ENCODE data around the gene MRPL28. TPM values are rescaled to one million over a fixed set of nuclear protein-coding genes. Genes with fewer than 3 reads are reported as not detected.
A peak's percentile ranks its signal among the peaks of the same experiment; 100 is the strongest.
"Not testable (repeated sequence)": the region's sequence is repeated elsewhere in the genome, so short reads cannot be mapped to it uniquely, and the experiment has no call there.

Gene MRPL28
- 36.8 TPM for total RNA-seq (ENCODE audit: insufficient read depth, low replicate concordance)

GRCh38 chr16:370443-370842 is at the start of gene MRPL28:
TSS of gene MRPL28 (minus strand) at chr16:370538. CDS start at chr16:370218, 320 bp downstream.
- peak; percentile 97 for DNase-seq (ENCODE audit: low spot score)

DNA sequence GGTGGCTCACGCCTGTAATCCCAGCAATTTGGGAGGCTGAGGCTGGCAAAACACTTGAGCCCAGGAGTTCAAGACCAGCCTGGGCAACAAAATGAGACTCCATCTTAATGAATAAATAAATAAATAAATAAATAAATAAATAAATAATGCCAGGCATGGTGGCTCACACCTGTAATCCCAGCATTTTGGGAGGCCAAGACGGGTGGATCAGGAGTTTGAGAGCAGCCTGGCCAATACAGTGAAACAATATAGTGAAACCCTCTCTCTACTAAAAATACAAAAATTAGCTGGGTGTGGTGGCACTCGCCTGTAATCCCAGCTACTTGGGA is 44.8 kb upstream of the MRPL28 start:
- DNase-seq (ENCODE audit: low spot score) = not testable (repeated sequence)

- no peak for DNase-seq (ENCODE audit: low spot score)
Observed at GRCh38 chr16:414395-415169, 44.2 kb upstream of the MRPL28 start.

- no peak for DNase-seq (ENCODE audit: low spot score)
Observed at GRCh38 chr16:411576-412265, 41.4 kb upstream of the MRPL28 start.

- DNase-seq (ENCODE audit: low spot score) = no peak
Observed at GRCh38 chr16:410516-411178, 40.3 kb upstream of the MRPL28 start.

GRCh38 chr16:407253-407652 is 36.9 kb upstream of the MRPL28 start:
- no peak for DNase-seq (ENCODE audit: low spot score)

- no peak for DNase-seq (ENCODE audit: low spot score)
Observed at GRCh38 chr16:405548-406506, 35.5 kb upstream of the MRPL28 start.

DNA sequence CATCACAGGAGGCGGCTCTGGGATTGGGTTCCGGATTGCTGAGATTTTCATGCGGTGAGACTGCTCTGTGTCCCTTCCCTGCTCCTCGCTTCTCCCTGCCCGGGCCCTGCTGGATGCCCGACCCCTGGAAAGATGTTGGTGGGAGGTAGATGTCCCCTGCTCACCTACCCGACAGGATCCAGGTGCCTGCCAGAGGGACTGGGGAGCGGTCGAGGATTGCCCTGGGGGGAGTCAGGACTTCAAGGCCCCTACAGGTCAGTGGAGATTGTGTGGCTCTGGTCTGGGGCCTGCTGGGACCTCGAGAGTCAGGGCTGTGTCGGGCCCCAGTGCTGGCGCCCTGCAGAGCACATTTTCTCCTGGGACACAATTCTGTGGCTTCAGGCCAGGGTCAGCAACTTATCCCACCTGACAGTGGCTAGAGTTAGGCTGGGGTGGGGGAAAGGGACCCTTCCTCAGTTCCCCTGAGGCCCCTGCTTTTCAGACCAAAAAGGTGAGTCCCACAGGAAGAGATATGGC is 34.7 kb upstream of the MRPL28 start:
- no peak for DNase-seq (ENCODE audit: low spot score)

GRCh38 chr16:401468-402348 is 31.4 kb upstream of the MRPL28 start, which contains the start of gene DECR2:
TSS of gene DECR2 (plus strand) at chr16:401885. CDS start at chr16:401964, 79 bp downstream.
- DNase-seq (ENCODE audit: low spot score) = peak; percentile 95

DNA sequence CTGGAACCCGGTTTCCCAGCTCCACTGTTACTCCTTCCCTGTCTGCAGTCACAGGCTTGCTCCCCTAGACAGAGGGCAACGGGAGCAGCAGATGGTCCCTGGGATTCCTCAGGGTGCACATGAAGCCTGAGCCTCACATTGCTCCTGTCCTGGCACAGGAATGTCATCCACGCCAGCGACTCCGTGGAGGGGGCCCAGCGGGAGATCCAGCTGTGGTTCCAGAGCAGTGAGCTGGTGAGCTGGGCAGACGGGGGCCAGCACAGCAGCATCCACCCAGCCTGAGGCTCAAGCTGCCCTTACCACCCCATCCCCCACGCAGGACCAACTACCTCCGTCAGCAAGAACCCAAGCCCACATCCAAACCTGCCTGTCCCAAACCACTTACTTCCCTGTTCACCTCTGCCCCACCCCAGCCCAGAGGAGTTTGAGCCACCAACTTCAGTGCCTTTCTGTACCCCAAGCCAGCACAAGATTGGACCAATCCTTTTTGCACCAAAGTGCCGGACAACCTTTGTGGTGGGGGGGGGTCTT is 29.8 kb upstream of the MRPL28 start:
- DNase-seq (ENCODE audit: low spot score) = no peak

DNA sequence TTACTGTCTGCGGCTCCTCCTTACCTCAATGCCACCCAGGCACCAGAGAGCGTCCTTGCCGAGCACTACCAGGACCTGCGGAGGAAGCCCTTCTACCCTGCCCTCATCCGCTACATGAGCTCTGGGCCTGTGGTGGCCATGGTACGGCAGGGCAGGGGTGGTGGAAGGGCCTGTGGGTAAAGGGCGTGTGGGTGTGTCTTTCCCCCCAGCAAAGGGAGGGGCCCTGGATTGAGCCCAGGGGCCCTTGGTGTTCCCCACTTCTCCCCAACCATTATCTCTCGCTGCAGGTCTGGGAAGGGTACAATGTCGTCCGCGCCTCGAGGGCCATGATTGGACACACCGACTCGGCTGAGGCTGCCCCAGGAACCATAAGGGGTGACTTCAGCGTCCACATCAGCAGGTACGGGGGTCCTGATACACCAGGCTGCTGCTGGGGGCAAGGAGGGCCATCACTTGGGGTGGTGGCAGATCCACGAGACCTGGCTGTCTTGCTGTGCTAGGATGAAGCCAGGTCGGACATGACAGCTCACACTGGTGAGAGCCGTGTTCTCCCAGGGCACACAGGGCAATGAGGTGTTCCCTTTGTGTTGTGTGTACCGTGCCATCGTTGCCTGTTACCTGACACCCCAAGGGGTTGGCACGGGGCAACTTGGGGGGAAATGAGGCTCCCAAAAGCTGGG is 29.1 kb upstream of the MRPL28 start:
- no peak for DNase-seq (ENCODE audit: low spot score)

GRCh38 chr16:398561-399339 is 28.4 kb upstream of the MRPL28 start:
- no peak for DNase-seq (ENCODE audit: low spot score)

- DNase-seq (ENCODE audit: low spot score) = peak; percentile 79
Observed at GRCh38 chr16:397736-398332, 27.5 kb upstream of the MRPL28 start.

GRCh38 chr16:397135-397661 is 26.9 kb upstream of the MRPL28 start, which contains the start of gene NME4:
TSS of gene NME4 (plus strand) at chr16:397199. CDS start at chr16:397223, 24 bp downstream.
- peak; percentile 35 for DNase-seq (ENCODE audit: low spot score)

GRCh38 chr16:396605-397004 is 26.3 kb upstream of the MRPL28 start:
- peak; percentile 78 for DNase-seq (ENCODE audit: low spot score)

DNA sequence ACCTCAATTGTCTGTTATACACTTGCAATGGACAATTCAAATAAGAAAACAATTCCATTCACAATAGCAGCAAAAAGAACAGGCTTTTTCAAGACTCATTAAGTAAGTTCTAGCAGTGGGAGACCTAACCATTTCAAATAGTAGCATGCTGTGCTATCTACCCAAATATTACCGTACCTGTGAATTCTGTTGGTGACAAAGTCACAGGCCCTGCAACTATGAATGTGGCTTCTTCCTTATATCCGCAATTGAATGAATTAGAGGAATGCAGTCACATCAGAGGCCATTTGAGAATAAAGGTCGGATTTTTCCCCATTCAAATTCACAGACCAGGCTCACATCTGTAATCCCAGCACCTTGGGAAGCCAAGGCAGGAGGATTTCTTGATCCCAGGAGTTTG is 25.9 kb upstream of the MRPL28 start:
- no peak for DNase-seq (ENCODE audit: low spot score)

DNA sequence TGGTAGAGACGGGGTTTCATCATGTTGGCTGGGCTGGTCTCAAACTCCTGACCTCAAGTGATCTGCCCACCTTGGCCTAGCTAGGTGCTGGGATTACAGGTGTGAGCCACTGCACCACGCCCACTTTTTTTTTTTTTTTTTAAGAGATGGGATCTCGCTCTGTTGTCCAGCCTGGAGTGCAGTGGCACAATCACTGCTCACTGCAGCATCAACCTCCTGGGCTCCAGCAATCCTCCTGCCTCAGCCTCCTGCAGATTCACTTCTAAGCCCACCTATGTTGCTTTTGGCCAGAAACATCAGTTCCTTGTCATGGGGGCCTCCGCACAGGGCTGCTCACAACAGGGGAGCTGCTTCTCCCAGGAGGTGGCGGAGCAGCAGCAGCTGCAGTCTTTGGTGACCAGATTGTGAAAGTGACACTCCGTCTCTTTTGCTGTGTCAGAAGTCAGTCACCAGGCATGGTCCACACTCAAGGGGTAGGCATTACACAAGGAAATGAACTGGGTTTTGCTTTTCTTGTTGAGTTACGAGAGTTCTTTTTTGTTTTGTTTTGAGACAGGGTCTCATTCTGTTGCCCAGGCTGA is 22.2 kb upstream of the MRPL28 start:
- DNase-seq (ENCODE audit: low spot score) = no peak
